ENCODE results near the gene DNAI7. TPM values are rescaled to one million over a fixed set of nuclear protein-coding genes. Genes with fewer than 3 reads are reported as not detected.

Gene DNAI7
- total RNA-seq, 1 experiment from 2014 or later = 0.52 TPM

GRCh38 chr12:25186038-25186787 lies 8.7 kb downstream of the DNAI7 start:
- Histone ChIP-seq H3K27ac (ENCODE audit: low read depth, low read length) (no peak overlapping the region), H3K9me3 (ENCODE audit: control insufficient read depth in 1 of 2, insufficient read depth in 1 of 2, low read depth in 1 of 2, low read length in 2 of 2) (no peaks in the 10 kb centered on the region), H3K79me2 (ENCODE audit: insufficient read depth, low read length) (no peaks in the 10 kb centered on the region), H3K9me2 (ENCODE audit: insufficient read depth) (no peaks in the 10 kb centered on the region), H3K9ac (ENCODE audit: low read length) (no peak overlapping the region), H2AFZ (ENCODE audit: low read depth, low read length, poor library complexity, severe bottlenecking) (no peak overlapping the region), H3K36me3 (ENCODE audit: control insufficient read depth in 1 of 2, insufficient read depth in 2 of 2, low read length in 2 of 2) (no peaks in the 10 kb centered on the region), H3K27me3 (ENCODE audit: insufficient read depth, low read length) (no peaks in the 10 kb centered on the region), H4K20me1 (ENCODE audit: insufficient read depth) (no peaks in the 10 kb centered on the region), H3K4me3 (replicated peaks in 1 of 2; ENCODE audit: low read depth in 1 of 2, low read length in 2 of 2) (no peak overlapping the region), H3K4me2 (ENCODE audit: low read length) (no peak overlapping the region), H3K4me1 (ENCODE audit: control insufficient read depth in 1 of 2, insufficient read depth in 2 of 2, low read length in 2 of 2) (peaks cover 18 to 23% of the 10 kb centered on the region in 2 experiments)
- no peak for DNase-seq (ENCODE audit: low read depth, low spot score)
- no peak for ATAC-seq
- CTCF ChIA-PET = no interaction called here
- TF ChIP-seq SRF (IDR thresholded peaks at IDR 0.05; ENCODE audit: low read depth) (no peak), EGR1 (IDR thresholded peaks at IDR 0.05; ENCODE audit: low read depth) (no peak), FOSL1 (IDR thresholded peaks at IDR 0.05; ENCODE audit: low read depth) (no peak), POLR2AphosphoS5 (IDR thresholded peaks at IDR 0.05; ENCODE audit: low read depth, low read length) (no peak), CEBPB (IDR thresholded peaks at IDR 0.05; ENCODE audit: low read depth) (no peak), CTCF (IDR thresholded peaks at IDR 0.05 in 2 of 3, conservative IDR thresholded peaks at IDR 0.05 in 1 of 3; ENCODE audit: borderline replicate concordance in 1 of 3, insufficient read depth in 1 of 3, low read depth in 2 of 3, low read length in 2 of 3) (no peak), SIN3A (IDR thresholded peaks at IDR 0.05; ENCODE audit: low read depth) (no peak), EZH2phosphoT487 (IDR thresholded peaks at IDR 0.05; ENCODE audit: borderline replicate concordance) (no peak), ZFX (IDR thresholded peaks at IDR 0.05) (no peak), SP1 (IDR thresholded peaks at IDR 0.05; ENCODE audit: low read depth) (no peak), ELF1 (IDR thresholded peaks at IDR 0.05; ENCODE audit: borderline replicate concordance, low read depth) (no peak), CBX3 (IDR thresholded peaks at IDR 0.05; ENCODE audit: low read depth) (no peak), POLR2A (IDR thresholded peaks at IDR 0.05; ENCODE audit: borderline replicate concordance, extremely low read depth, insufficient read depth, insufficient read length) (no peak), REST (IDR thresholded peaks at IDR 0.05; ENCODE audit: low read depth) (no peak), TCF7L2 (IDR thresholded peaks at IDR 0.05; ENCODE audit: borderline replicate concordance, extremely low read depth, insufficient read depth, insufficient read length) (no peak), ZBTB33 (IDR thresholded peaks at IDR 0.05; ENCODE audit: extremely low read depth, insufficient replicate concordance, low read length) (no peak), JUND (IDR thresholded peaks at IDR 0.05) (no peak)
- TF ChIP-seq, protein P1, sequence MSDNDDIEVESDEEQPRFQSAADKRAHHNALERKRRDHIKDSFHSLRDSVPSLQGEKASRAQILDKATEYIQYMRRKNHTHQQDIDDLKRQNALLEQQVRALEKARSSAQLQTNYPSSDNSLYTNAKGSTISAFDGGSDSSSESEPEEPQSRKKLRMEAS (IDR thresholded peaks at IDR 0.05) = no peak
- BruUV-seq (replicated peaks) = no TSS peak
- intact Hi-C loops (cut with micrococcal nuclease) = no loop called here
- RAD21 ChIA-PET (ENCODE audit: low non-redundant PET in 1 of 2, low total read pairs in 2 of 2, uncharacterized antibody in 2 of 2, unreplicated experiment in 2 of 2) = no interaction called here
- POLR2A ChIA-PET = interaction anchor here (0.7 kb wide), 1 partner anchor 772 kb away, joined by 3 read pairs; the partner anchor contains the start of gene RASSF8

Measured in HCT116 (cell line).